Adrenal gland (tissue), 5 donors: Measurements from ENCODE around the gene PARVA.

Experiments
- POLR2A ChIP-seq, 2 donors: fragments of 450-650 bp; IDR thresholded peaks; one replicate each; pipeline ENCODE4 v1.6.1; 2017; ENCODE audit warnings: antibody characterized with exemption in 2 of 2, mild to moderate bottlenecking in 2 of 2, moderate library complexity in 1 of 2
- TF ChIP-seq, protein P1 (sequence below), 6 experiments: fragments of 450-650 bp in 4 of 6; fragments of 200-600 bp in 2 of 6; sonication (generic) in 1 of 6; IDR thresholded peaks; 1 replicate in 5 of 6; 2 replicates in 1 of 6; pipeline versions ENCODE4 v1.5.1 to v1.8.0; 2016 to 2021; ENCODE audit warnings: antibody characterized with exemption in 6 of 6, mild to moderate bottlenecking in 2 of 6, moderate library complexity in 1 of 6
- donor health status: DM: no; HTN: no; CAD: no.

- TF ChIP-seq, protein P1, sequence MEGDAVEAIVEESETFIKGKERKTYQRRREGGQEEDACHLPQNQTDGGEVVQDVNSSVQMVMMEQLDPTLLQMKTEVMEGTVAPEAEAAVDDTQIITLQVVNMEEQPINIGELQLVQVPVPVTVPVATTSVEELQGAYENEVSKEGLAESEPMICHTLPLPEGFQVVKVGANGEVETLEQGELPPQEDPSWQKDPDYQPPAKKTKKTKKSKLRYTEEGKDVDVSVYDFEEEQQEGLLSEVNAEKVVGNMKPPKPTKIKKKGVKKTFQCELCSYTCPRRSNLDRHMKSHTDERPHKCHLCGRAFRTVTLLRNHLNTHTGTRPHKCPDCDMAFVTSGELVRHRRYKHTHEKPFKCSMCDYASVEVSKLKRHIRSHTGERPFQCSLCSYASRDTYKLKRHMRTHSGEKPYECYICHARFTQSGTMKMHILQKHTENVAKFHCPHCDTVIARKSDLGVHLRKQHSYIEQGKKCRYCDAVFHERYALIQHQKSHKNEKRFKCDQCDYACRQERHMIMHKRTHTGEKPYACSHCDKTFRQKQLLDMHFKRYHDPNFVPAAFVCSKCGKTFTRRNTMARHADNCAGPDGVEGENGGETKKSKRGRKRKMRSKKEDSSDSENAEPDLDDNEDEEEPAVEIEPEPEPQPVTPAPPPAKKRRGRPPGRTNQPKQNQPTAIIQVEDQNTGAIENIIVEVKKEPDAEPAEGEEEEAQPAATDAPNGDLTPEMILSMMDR (IDR thresholded peaks at IDR 0.05) = no peak
- no peak for TF ChIP-seq POLR2A (IDR thresholded peaks at IDR 0.05)
Observed at GRCh38 chr11:12499071-12499470, 121.7 kb downstream of the PARVA start.
